Muscle of arm (tissue), 12 donors: ENCODE measurements around the gene SOX10. TPM values are rescaled to one million over a fixed set of nuclear protein-coding genes. Genes with fewer than 3 reads are reported as not detected.

Source experiments
- DNase-seq: peaks from one replicate; pipeline ENCODE4 v3.0.0-alpha.2; 2013
- polyA plus RNA-seq, 12 donors: library from polyadenylated mRNA; unstranded; fragments of 120-200 nt; gene quantifications; one replicate each; pipeline ENCODE4 v1.2.1, GENCODE V29; 2013; ENCODE audit not compliant: insufficient read length in 12 of 12

The SOX10 gene
- polyA plus RNA-seq, 12 donors = 3.4 to 24.9 (median 6.7) TPM; not detected in 1

DNA sequence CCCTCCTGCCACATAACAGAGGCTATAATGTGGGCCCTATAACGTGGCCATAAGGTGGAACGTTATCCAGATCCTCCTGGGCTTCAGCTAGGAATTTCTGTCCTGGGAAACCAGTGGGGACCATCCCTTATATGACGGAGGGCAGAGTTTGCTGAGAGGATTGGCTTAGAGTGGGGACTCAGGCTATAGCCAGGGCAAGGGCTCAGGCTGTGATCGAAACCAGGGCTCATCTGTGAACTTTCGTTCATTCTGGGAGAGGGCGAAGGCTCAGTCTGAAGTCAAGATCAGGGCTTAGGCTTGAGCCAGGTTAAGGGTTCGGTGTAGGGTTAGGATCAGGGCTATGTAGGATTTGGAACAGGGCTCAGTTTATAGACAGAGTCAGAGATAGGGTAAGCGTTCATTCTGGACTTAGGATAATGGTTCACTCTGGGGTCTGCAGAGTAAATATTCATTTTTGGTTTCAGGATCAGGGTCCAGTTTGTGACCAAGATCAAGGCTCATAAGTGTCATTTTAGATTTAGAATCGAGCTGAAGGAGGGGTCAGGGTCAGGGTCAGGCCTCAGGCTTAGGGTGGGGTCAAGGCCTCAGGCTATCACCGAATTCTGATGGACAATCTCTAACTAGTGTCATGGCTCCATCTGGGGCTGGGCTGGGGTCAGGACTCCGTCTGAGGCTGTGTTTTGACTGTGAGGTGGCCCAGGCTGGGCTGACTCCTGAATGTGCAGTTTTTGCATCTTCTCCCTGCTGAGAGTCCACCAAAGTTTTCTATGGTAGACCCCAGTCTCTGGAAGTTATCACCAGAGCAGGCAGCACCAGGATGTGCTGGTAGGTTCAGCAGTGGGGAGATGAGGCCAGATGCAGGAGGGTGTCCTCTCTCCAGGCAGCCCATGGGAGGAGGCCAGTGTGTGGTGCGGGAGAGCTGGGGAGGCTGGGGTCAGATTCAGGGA, 33.9 kb upstream of the SOX10 start:
- DNase-seq = no peak

DNA sequence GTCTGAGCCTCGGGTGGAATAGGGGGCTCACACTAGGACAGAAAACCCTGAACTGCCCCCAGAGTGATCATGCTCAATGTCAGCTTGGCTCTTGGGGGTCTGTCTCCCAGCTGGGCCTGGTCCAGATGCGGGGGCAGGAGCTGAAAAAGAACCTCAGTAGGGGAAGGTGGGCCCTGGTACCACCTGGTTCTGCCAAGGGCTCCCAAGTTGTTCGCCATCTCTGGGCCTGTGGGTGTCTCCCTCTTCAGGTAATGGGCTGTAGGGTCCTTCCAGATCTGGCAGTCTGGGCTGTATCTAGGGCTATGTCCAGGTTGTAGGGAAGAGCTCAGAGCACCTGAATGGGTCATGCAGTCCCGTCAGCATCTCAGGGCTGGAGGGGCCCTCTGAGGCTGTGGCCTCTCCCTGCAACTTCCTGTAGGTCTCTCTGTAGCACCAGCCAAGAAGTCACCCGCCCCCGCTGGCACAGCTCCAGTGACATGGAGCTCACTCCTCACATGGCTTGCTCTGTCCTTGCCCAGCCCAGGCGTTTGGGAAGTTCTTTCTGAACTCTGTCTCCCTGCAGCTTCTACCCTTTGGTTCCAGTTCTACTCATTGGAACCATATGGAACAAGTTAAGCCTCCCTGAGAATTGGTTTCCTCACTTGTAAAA, 33.0 kb upstream of the SOX10 start:
- DNase-seq = peak; percentile 62

DNA sequence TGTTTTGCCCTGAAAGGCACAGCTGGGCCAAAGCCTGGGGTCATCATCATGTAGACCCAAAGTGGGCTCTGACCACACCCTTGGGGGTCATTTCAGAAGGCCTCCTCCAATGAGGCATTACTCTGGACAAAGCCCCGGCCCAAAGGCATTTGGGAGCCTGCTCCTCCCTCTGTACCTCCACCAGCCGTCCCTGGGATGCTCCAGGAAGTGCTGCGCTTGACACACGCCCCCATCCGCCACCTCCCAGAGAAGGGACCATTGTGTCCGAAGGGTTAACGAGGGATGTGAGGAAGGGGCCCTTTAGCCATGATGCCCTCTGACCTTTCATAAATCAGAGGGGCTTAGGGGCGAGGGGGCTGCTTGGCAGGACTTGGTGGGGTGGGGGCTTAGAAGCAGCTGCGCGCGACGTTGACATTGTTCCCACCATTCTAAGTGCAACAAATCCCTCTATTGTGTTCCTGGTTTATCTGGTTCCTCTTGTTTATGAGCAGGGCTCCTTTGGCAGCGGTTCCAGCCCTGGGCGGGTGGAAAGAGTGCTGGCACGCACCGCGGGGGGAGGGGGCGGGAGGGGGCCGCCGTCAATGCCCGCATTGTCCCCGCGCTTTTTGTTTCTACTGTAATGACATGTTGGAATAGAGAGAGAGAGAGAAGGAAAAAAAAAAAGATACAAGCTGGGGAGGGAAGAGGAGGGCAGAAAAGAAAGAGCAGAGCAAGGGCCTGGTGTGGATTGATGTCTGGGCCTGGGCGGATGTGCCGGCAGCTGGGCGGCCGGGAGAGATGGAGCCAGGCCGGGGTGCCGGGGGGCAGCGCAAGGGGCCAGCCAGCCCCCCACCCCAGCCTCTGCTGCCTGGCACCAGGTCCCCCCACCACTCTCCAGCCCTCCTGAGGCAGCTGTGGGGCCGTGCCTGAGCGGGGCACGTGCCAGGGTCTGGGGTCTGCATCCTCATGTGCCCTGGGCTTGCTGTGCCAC, 32.1 kb upstream of the SOX10 start:
- DNase-seq = no peak

GRCh38 chr22:38014083-38014482, 29.7 kb upstream of the SOX10 start:
- no peak for DNase-seq

GRCh38 chr22:38012604-38013072, 28.3 kb upstream of the SOX10 start:
- no peak for DNase-seq

- no peak for DNase-seq
These were observed 24.8 kb upstream of the SOX10 start for GRCh38 chr22:38009000-38009806.

- DNase-seq = no peak
These were observed 23.1 kb upstream of the SOX10 start for GRCh38 chr22:38007330-38007902.

GRCh38 chr22:38006906-38007305, 22.6 kb upstream of the SOX10 start:
- no peak for DNase-seq

DNA sequence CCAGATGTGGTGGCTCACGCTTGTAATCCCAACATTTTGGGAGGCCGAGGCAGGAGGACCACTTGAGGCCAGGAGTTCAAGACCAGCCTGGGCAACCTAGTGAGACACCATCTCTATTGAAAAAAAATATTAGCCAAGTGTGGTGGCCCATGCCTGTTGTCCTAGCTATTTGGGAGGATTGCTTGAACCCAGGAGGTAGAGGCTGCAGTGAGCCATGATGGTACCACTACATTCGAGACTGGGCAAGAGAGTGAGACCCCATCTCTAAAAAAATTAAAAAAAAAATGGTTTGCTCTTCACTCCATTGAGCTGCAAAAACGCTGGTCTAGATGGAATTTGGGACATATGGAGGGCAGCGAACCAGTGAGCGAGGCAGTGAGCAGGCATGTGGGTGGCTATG, 21.6 kb upstream of the SOX10 start:
- no peak for DNase-seq

- DNase-seq = no peak
These were observed 15.4 kb upstream of the SOX10 start for GRCh38 chr22:37999640-38000272.

DNA sequence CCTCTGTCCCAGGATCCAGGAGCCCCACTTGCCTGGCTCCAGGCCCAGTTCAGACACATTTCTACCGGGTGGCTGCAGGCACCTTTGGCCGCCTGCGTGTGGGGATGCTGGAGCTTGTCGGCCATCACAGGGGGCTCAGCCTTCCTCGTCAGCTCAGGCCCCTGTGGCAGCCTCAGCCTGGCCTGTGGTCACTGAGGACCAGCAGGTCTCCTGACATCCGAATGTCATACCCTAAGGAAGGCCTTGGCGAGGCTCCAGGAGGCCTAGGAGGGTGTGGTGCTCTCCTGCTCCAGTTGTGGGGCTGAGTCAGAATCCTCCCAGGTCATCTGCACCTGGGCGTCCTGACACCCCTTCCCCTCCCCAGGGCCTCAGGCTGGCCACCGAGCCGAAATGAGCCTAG, 14.9 kb upstream of the SOX10 start:
- DNase-seq = no peak

DNA sequence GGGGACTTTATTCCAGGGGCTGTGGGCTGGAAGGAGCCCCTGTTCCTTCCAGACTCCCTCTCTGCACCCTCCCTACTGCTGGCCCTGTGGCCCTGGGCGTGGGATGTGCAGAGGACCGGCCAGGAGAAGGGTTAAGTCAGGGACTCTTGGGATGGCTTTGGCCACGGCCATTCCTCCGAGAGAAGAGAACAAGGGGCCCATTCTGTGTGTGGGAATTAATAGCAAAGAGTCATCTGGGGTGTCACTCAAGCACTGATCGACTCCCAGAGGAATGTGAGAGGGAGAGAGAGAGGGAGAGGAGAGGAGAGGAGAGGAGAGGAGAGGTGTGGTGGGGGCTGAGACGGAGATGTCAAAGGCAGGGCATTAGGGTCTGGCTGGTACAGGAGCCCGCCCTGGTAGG, 14.2 kb upstream of the SOX10 start:
- DNase-seq = no peak

DNA sequence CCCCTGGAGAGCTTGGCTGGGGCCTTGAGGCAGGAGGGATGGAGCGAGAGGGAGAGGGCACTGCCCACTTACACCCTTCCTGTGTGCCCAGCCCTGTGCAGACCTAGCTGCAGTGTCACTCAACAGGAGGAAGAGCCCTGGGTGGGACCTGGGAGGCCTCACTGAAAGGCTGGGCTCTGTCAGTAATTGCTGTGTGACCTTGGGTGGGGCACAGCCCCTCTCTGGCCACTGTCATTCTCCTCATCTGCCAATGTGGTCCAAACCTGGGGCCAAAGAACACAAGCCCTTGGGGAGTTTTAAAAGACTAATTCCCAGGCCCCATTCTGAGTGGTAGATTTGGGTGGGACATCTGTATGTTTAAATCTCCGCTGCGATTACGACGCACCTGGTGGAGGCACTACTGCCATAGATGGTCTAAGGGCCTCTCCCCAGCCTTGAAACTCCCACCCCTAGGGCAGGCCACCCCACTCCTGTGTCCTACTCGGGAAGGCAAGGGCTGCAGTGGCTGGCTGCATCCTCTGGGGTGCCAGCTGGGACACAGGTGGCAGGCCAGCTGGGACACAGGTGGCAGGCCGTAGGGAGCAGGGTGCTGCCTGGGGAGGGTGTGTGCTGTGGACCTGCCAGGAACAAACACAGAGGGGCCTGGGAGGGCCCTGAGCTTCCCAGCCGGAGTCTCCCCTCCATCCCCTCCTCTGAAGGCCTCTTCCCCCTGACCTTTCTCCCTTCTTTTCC, 12.3 kb upstream of the SOX10 start:
- no peak for DNase-seq

DNA sequence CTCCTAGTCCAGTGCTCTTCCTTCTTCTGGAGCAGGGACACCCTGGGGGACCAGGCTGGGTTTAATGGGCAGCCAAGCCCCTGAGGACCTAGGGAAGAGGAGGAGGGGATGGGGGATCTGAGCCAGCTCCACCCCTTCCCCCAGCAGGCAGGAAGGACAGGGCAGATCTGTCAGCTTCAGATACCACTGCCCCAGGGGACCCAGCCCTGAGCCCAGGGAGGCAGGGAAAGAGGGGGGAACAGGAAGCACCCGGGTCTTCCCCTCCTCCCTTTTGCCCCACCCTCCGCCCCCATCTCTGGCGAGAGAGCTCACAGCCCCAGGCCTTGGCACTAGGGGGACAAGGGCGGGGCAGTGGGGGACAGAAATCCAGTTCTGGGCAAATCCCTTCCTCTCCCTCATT, 11.7 kb upstream of the SOX10 start:
- DNase-seq = no peak

- DNase-seq = no peak
These were observed 11.1 kb upstream of the SOX10 start for GRCh38 chr22:37995460-37995859.

GRCh38 chr22:37994982-37995381, 10.6 kb upstream of the SOX10 start:
- DNase-seq = no peak

- DNase-seq = no peak
These were observed 9.7 kb upstream of the SOX10 start for GRCh38 chr22:37994049-37994448.

GRCh38 chr22:37991731-37992442, 7.5 kb upstream of the SOX10 start:
- DNase-seq = no peak

DNA sequence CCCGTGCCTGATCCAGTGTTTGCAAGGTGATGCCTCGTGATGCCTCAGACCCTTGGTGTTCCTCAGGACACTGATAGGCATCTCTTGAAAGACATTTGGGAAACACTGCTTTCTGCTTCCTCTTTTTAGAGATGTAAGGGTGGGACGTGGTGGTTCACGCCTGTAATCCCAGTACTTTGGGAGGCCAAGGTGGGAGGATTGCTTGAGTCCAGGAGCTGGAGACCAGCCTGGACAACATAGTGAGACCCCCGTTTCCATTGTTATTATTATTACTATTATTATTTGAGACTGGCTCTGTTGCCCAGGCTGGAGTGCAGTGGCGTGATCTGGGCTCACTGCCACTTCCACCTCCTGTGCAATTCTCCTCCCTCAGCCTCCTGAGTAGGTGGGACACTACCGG, 6.5 kb upstream of the SOX10 start:
- no peak for DNase-seq
